ENCODE results near the gene NAT8L. TPM values are rescaled to one million over a fixed set of nuclear protein-coding genes. Genes with fewer than 3 reads are reported as not detected.
A peak's percentile ranks its signal among the peaks of the same experiment; 100 is the strongest.

NAT8L gene
- total RNA-seq, 1 experiment from 2014 or later, result 13.9 TPM

DNA sequence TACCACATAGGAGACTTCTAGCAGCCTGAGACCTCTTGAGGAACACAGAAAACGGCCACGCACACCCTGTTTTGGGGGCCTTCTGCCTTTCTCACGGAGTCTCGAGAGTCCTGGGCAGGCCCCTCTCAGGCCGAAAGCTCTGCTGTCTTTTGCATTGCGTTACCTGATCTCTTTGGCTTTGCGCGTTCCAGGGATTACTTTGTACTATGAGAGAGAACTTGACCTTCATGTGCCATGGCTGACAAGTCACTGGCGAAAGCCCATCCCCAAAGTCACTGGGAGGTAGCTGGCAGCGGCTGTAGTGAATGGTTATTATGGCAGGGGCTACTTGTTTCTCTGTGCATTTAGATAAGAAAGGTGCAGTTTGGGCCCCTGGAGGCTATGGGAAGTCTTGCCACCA lies 8.0 kb upstream of the NAT8L start:
- Histone ChIP-seq H3K9me3 (ENCODE audit: control insufficient read depth, low read depth, low read length) (no peaks in the 10 kb centered on the region), H3K79me1 (ENCODE audit: insufficient read depth, low read depth, low read length, poor library complexity, severe bottlenecking) (no peaks in the 10 kb centered on the region), H3K27ac (ENCODE audit: insufficient read length, low read depth, low read length) (no peak overlapping the region), H2AK5ac (ENCODE audit: insufficient read length, low read length) (no peak overlapping the region), H2BK15ac (ENCODE audit: low read depth, low read length) (no peak overlapping the region), H4K5ac (ENCODE audit: insufficient read length, low read depth, low read length) (no peak overlapping the region), H3K23ac (ENCODE audit: insufficient read length, low read depth, low read length) (no peak overlapping the region), H3K18ac (ENCODE audit: insufficient read length, low read depth, low read length) (no peak overlapping the region), H3K23me2 (ENCODE audit: insufficient read length, low read depth, low read length, poor library complexity, severe bottlenecking) (no peaks in the 10 kb centered on the region), H3T11ph (ENCODE audit: low read length) (no peak overlapping the region), H3K4me1 (ENCODE audit: insufficient read depth, low read length) (no peaks in the 10 kb centered on the region), H3K4ac (ENCODE audit: low read depth, low read length) (no peak overlapping the region), H3K27me3 (ENCODE audit: insufficient read depth, low read length) (no peaks in the 10 kb centered on the region; the same call in 1 of the 2 replicates), H3K9ac (ENCODE audit: extremely low read depth, insufficient read length, low read length) (no peak overlapping the region), H2BK20ac (ENCODE audit: low read depth, low read length, poor library complexity, severe bottlenecking) (no peak overlapping the region), H2BK12ac (ENCODE audit: insufficient read length, low read depth, low read length) (no peak overlapping the region), H3K56ac (ENCODE audit: insufficient read length, low read depth, low read length) (no peak overlapping the region), H2BK5ac (ENCODE audit: insufficient read length, low read length) (no peak overlapping the region), H4K20me1 (ENCODE audit: control insufficient read depth, insufficient read depth, insufficient read length) (no peaks in the 10 kb centered on the region), H3K14ac (ENCODE audit: insufficient read depth, low read length) (no peak overlapping the region; the same call in 1 of the 2 replicates), H3K79me2 (ENCODE audit: insufficient read depth, low read length) (no peaks in the 10 kb centered on the region), H4K8ac (replicated peaks; ENCODE audit: insufficient read length, low read depth, low read length) (no peak overlapping the region), H2AFZ (ENCODE audit: low read length) (no peak overlapping the region), H2BK120ac (ENCODE audit: low read depth, low read length, poor library complexity, severe bottlenecking) (no peak overlapping the region), H4K91ac (ENCODE audit: insufficient read length, low read depth, low read length) (no peak overlapping the region), H3K4me2 (ENCODE audit: insufficient read depth, insufficient read length, low read length) (no peak overlapping the region)
- no peak for DNase-seq
- Mint-ChIP-seq H3K9me3 (no peaks in the 10 kb centered on the region), H3K4me3 (no peak overlapping the region), H3K36me3 (ENCODE audit: insufficient read depth in 1 of 3, low read depth in 3 of 3) (no peaks in the 10 kb centered on the region; a peak in 1 of 7 replicates), H3K4me1 (peaks cover 9 to 13% of the 10 kb centered on the region in 2 experiments), H3K27ac (peak overlapping the region in 1 of 3 experiments; percentile 76; a peak in 2 of 7 replicates), H3K27me3 (ENCODE audit: low read depth) (peaks cover 54% of the 10 kb centered on the region)
- WGBS (ENCODE audit: extremely low coverage, insufficient read length, low lambda C conversion rate), result no CpG with 5 or more reads among the region's 10 CpGs
- TF ChIP-seq, protein P1, sequence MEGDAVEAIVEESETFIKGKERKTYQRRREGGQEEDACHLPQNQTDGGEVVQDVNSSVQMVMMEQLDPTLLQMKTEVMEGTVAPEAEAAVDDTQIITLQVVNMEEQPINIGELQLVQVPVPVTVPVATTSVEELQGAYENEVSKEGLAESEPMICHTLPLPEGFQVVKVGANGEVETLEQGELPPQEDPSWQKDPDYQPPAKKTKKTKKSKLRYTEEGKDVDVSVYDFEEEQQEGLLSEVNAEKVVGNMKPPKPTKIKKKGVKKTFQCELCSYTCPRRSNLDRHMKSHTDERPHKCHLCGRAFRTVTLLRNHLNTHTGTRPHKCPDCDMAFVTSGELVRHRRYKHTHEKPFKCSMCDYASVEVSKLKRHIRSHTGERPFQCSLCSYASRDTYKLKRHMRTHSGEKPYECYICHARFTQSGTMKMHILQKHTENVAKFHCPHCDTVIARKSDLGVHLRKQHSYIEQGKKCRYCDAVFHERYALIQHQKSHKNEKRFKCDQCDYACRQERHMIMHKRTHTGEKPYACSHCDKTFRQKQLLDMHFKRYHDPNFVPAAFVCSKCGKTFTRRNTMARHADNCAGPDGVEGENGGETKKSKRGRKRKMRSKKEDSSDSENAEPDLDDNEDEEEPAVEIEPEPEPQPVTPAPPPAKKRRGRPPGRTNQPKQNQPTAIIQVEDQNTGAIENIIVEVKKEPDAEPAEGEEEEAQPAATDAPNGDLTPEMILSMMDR (conservative IDR thresholded peaks at IDR 0.05), result no peak

Measured in H9 (cell line).